RWPE1 (cell line): ENCODE results near the gene SIPA1.

ENCODE experiments used
- CTCF ChIA-PET: fragments of 350-600 bp; sonication (Branson Sonifier 250); formaldehyde crosslinking; extraction: SDS; loops from one replicate; lab custom pipeline; 2021; lab: Yijun Ruan, JAX
- POLR2A ChIA-PET: fragments of 400-600 bp; formaldehyde crosslinking; extraction: SDS; loops from one replicate; lab custom pipeline; 2020; ENCODE audit warnings: antibody characterized with exemption; ENCODE audit not compliant: low non-redundant PET; lab: Yijun Ruan, JAX
- DNase-seq: peaks from one replicate; pipeline ENCODE4 v3.0.0; 2012; ENCODE audit warnings: low spot score
- H3K27ac ChIP-seq: fragments of 450-650 bp; 2 replicates; pipeline ENCODE4 v1.5.1; 2017
- CTCF ChIP-seq: fragments of 450-650 bp; conservative IDR thresholded peaks from 2 replicates; pipeline ENCODE4 v1.5.1; 2017; ENCODE audit warnings: low read depth, mild to moderate bottlenecking

Gene SIPA1

DNA sequence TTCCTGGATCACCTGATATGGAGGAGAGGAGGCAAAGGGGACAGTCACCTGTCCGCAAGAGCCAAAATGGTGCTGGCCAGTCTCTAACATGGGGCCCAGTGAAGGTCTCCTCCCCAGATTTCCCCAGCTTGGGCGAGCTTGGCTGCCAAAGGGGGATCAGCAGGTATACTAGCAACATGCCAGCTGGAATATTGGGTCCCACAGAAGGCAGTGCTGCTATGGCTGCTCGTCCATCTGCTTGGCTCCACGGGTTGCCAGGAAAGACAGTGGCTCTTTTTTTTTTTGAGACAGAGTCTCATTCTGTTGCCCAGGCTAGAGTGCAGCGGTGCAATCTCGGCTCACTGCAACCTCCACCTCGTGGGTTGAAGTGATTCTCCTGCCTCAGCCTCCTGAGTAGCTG, 61.4 kb downstream of the SIPA1 start:
- H3K27ac ChIP-seq, result no peak overlapping the region
- CTCF ChIA-PET, result interaction anchor here (0.6 kb wide), 1 partner anchor 309 kb away, joined by 5 read pairs; no protein-coding TSS in a partner anchor
- POLR2A ChIA-PET, result no interaction called here

DNA sequence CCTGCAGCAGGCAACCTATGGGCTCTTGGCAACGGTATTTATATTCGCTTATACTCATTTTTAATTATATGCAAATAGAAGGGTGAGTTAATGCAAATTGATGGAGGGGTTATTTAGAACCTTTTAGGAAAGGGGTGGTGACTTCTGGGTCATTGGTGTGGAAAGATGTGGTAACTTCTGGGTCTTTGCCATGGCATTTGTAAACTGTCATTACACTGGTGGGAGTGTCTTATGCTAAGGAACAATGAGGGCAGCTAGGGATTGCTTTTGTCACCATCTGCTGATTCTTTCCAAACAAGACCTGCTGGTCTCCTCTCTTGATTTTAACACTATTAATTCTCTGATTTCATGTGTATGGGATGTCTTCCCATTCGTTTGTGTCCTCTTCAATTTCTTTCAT, 62.5 kb downstream of the SIPA1 start:
- H3K27ac ChIP-seq, result no peak overlapping the region
- CTCF ChIA-PET, result no interaction called here
- POLR2A ChIA-PET, result interaction anchor here (0.6 kb wide), 1 partner anchor 117 kb away, joined by 5 read pairs; no protein-coding TSS in a partner anchor
- no peak for DNase-seq
- TF ChIP-seq CTCF, result no peak

More for the DNA sequence above, 61.4 kb downstream of the SIPA1 start:
- TF ChIP-seq CTCF, result no peak
- no peak for DNase-seq
